RWPE1 (cell line): Measurements from ENCODE around the gene FUT3.

ENCODE experiments used
- CTCF ChIA-PET: fragments of 350-600 bp; sonication (Branson Sonifier 250); formaldehyde crosslinking; extraction: SDS; loops from one replicate; lab custom pipeline; 2021; lab: Yijun Ruan, JAX
- POLR2A ChIA-PET: fragments of 400-600 bp; formaldehyde crosslinking; extraction: SDS; loops from one replicate; lab custom pipeline; 2020; ENCODE audit warnings: antibody characterized with exemption; ENCODE audit not compliant: low non-redundant PET; lab: Yijun Ruan, JAX
- DNase-seq: peaks from one replicate; pipeline ENCODE4 v3.0.0; 2012; ENCODE audit warnings: low spot score
- H3K27ac ChIP-seq: fragments of 450-650 bp; 2 replicates; pipeline ENCODE4 v1.5.1; 2017
- CTCF ChIP-seq: fragments of 450-650 bp; conservative IDR thresholded peaks from 2 replicates; pipeline ENCODE4 v1.5.1; 2017; ENCODE audit warnings: low read depth, mild to moderate bottlenecking

FUT3 gene

GRCh38 chr19:5808120-5808816 is 43.0 kb downstream of the FUT3 start:
- ChIA-PET POLR2A (interaction anchor here (0.7 kb wide), 1 partner anchor 1151 kb away, joined by 6 read pairs; no protein-coding TSS in a partner anchor), CTCF (interaction anchor here (0.6 to 1.0 kb wide), 4 partner anchors 14 to 18 kb away, joined by 3 to 6 read pairs (median 4); no protein-coding TSS in a partner anchor)
- peak overlapping the region; percentile 62; the same call in 1 of the 2 replicates for H3K27ac ChIP-seq
- TF ChIP-seq CTCF = no peak
- DNase-seq = no peak

GRCh38 chr19:5806905-5807304 is 44.3 kb downstream of the FUT3 start:
- CTCF ChIA-PET = interaction anchor here (0.6 to 1.0 kb wide), 4 partner anchors 16 to 89 kb away, joined by 3 to 7 read pairs (median 4); no protein-coding TSS in a partner anchor
- no peak for DNase-seq
- peak overlapping the region; percentile 27 for H3K27ac ChIP-seq
- POLR2A ChIA-PET = no interaction called here
- TF ChIP-seq CTCF = no peak

- TF ChIP-seq CTCF = peak; percentile 42
- peak overlapping the region; percentile 27 for H3K27ac ChIP-seq
- ChIA-PET CTCF (interaction anchor here (0.7 to 1.0 kb wide), 5 partner anchors 17 to 94 kb away, joined by 3 to 7 read pairs (median 3); no protein-coding TSS in a partner anchor), POLR2A (no interaction called here)
- no peak for DNase-seq
Measured at GRCh38 chr19:5806133-5806489, 45.1 kb downstream of the FUT3 start.

GRCh38 chr19:5805462-5806132 is 45.7 kb downstream of the FUT3 start:
- ChIA-PET CTCF (interaction anchor here (0.5 to 1.0 kb wide), 3 partner anchors 21 to 85 kb away, joined by 3 read pairs; no protein-coding TSS in a partner anchor), POLR2A (no interaction called here)
- TF ChIP-seq CTCF = peak; percentile 83
- DNase-seq = peak; percentile 60
- H3K27ac ChIP-seq = peak overlapping the region; percentile 27

- peak; percentile 65 for DNase-seq
- H3K27ac ChIP-seq = peak within 1 kb of the TSS; percentile 39
- no peak for TF ChIP-seq CTCF
- ChIA-PET CTCF (interaction anchor here (0.5 to 1.7 kb wide), 40 partner anchors 9 to 1258 kb away, joined by 3 to 20 read pairs (median 4); partner anchors contain the start of genes CAPS, CATSPERD, DUS3L and FUT3), POLR2A (interaction anchor here (0.5 to 1.2 kb wide), 4 partner anchors 17 to 99 kb away, joined by 3 to 7 read pairs (median 4); partner anchors contain the start of gene NDUFA11)
Measured at GRCh38 chr19:5804516-5805461, 46.5 kb downstream of the FUT3 start, which contains the start of gene NRTN. TSS of gene NRTN (plus strand) at chr19:5805067. CDS start at chr19:5824166, 19,099 bp downstream.
